KBM-7 (cell line): ENCODE data around the gene NTM.

ENCODE experiments used
- DNase-seq: peaks from one replicate; pipeline ENCODE4 v3.0.0-alpha.2; 2015
- in situ Hi-C: fragments of 300-500 bp; cut with MboI; formaldehyde crosslinking; loops from 2 replicates; pipeline ENCODE4 v1.14.3; 2020; ENCODE audit warnings: low sequenced_read_pairs, low pct_unique_long_range_greater_than_20kb, mixed read lengths

The NTM gene

DNA sequence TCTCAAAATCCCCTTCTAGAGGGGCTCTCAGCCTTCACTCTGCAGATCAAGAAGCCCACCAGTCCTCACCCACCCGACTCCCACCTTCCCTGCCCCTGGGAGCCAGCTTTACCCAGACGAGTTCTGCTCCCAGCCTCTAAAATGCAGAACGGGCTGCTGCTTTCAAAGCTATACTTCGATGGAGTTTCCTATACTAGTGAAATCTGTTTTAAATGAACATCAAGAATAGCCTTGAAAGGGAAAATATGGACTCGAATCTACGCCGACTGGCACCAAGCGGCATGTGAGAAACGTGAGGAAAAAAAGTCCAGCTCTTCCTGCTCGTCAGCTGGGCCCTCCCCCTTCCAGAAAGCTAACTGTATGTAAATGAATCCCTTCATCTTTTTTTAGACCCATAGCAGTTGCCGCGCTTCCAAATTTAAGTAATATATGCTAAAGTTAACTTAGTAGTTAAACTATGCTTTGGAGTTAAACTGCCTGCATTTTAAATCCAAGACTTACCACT is 211.7 kb downstream of the NTM start:
- DNase-seq: no peak
- in situ Hi-C loops: no loop called here

DNA sequence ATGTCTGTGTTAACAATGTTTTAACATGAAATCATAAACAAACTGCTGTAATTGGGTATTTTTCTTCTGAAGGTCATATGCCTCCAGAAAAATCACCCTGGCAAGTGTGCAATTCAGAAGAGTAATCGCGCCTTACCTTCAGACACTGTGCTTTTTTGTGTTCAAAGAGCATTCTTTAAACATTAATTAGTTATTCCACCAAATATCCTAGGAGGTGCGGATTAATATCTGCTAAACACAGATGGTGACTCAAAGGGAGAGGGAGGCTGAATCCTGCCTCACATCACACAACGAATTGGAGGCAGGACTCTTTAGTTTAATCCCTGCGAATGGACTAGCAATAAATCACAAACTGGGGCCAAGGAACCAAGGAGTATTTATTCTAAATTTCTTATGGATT is 213.0 kb downstream of the NTM start:
- no peak for DNase-seq
- in situ Hi-C loops: no loop called here

DNA sequence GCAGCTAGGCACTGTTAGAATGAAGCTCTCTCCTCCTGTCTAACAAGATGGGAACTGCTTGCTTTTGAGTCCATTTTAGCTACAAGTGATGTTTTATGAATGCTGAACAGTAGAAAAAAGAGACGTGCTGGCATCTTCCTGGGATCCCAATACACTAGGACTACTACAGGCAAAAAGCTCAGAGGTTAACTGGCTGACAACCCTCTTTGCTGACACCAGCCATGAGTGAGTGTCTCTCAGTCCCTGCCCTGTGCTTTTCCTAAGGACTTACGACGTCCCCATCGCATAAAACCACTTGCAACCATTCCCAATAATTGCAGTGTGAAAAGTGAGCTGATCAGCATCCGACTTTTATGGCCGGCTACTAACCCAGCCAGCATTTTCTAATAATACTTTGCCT is 213.5 kb downstream of the NTM start:
- no peak for DNase-seq
- in situ Hi-C loops: no loop called here

- peak; percentile 11 for DNase-seq
- in situ Hi-C loops: no loop called here
Observed at GRCh38 chr11:131584785-131585592, 214.6 kb downstream of the NTM start.

DNA sequence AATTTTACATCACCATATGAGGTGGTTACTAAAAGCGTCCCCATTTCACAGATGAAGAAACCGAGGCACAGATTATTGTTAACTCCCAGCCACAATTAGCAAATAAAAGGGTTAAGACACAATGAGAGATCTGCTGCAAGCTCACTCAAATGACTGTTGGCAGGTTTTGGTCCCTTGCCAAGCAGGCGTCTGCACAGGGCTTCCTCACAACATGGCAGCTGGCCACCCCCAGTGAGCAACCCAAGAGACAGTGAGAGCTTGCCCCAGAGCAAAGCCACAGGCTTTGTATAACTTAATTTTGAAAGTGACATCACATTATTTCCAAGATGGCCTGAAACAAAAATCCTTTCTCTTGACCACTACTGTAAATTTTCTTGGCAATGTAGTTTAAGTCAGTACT is 217.6 kb downstream of the NTM start:
- in situ Hi-C loops: no loop called here
- no peak for DNase-seq

GRCh38 chr11:131591051-131591461 is 220.6 kb downstream of the NTM start:
- no peak for DNase-seq

GRCh38 chr11:131592152-131592551 is 221.7 kb downstream of the NTM start:
- in situ Hi-C loops: no loop called here
- no peak for DNase-seq

More at GRCh38 chr11:131591051-131591461, 220.6 kb downstream of the NTM start:
- in situ Hi-C loops: no loop called here

- no peak for DNase-seq
- in situ Hi-C loops: no loop called here
Observed at GRCh38 chr11:131592734-131593133, 222.3 kb downstream of the NTM start.

DNA sequence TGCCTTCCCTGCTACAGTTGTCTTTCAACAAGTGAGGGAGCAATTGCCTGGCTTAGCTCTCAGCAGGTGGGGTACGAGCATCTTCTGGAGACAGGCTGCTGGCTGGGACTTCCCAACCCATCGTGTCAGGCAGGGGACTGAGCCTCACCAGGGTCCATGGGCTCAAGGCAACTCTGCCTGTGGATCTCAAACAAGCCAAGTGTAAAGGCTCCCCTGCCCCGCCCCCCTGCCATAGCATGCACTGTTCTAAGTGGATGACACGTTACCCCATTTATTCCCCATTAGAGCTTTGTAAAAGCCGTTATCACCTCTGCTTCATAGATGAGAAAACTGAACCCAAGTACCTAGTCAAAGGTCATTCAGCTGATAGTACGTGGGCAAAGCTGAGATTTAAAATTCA is 222.9 kb downstream of the NTM start:
- in situ Hi-C loops: no loop called here
- no peak for DNase-seq

GRCh38 chr11:131595797-131596196 is 225.4 kb downstream of the NTM start:
- DNase-seq: no peak
- in situ Hi-C loops: no loop called here

DNA sequence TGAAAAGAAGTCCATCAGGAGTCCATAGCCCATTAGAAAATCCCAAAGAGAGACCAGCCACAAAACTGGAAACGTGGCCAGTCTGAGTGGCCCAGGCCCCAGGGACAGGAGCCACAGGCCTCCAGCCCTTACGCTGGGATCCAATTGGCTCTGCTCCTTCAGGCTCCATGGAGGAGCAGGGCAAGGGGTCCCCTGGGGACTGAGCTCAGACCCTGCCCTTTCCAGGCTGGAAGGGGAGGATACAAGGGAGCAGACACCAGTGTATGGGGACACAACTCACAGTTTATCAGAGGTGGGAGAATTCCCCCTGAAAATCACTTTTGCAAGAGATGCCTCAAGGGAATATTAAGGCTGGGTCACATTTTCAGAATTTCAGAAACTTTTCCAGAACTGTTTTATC is 227.5 kb downstream of the NTM start:
- DNase-seq: no peak
- in situ Hi-C loops: no loop called here

- in situ Hi-C loops: no loop called here
- DNase-seq: no peak
Observed at GRCh38 chr11:131598305-131598704, 227.9 kb downstream of the NTM start.

DNA sequence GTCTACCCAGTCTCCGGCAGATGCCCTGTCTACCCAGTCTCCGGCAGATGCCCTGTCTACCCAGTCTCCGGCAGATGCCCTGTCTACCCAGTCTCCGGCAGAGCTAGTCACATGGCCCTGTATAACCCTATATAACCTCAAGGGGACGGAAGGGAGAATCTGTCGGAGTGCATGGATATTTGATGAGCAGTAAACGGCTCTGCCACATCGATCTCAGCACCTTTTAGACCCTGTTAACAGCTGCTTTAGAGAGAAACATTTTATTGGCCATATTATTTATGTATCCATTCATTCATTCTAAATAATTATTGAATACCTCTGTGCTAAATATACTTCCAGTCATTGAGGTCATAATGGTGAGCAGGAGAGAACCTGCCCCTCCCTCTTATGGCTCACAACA is 228.9 kb downstream of the NTM start:
- in situ Hi-C loops: no loop called here
- no peak for DNase-seq

GRCh38 chr11:131600628-131601027 is 230.2 kb downstream of the NTM start:
- in situ Hi-C loops: no loop called here
- DNase-seq: no peak

DNA sequence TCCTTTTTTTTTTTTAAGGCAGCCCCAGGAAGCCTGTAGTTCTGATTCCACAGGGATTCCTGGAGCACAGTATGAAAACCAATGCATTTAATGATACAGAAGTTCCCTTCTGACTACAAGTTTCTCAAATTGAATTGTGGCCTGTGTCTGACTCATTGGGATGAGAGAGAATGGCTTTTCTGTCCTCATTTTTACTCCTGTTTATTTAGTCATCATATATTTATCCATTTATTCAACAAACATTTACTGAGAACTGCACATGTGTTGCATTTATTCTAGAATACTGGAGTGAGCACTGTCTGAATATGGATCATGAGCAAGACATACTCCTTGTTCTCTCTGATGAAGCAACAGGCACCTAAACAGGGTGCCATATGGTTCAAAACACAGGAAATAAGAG is 231.2 kb downstream of the NTM start:
- in situ Hi-C loops: no loop called here
- DNase-seq: no peak

DNA sequence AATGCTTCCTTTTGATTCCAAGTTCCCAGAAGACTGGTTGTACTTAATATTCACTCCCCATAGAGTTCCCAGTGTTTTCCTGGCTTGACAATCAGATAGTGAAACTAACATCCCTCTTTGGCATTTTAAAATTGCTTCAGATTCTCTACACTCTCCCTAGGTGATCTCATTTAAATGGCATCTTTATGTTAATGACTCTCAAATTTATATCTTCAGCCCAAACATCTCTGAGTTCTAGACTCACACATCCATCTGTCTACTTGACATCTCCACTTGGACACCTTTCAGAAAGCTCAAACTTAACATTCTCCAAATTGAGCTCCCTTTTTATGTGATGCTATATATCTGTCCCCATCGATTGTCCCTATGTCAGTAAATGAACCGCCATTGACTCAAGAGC is 232.0 kb downstream of the NTM start:
- in situ Hi-C loops: no loop called here

GRCh38 chr11:131606811-131607335 is 236.5 kb downstream of the NTM start:
- no peak for DNase-seq
- in situ Hi-C loops: no loop called here

More for the DNA sequence above, 232.0 kb downstream of the NTM start:
- no peak for DNase-seq

DNA sequence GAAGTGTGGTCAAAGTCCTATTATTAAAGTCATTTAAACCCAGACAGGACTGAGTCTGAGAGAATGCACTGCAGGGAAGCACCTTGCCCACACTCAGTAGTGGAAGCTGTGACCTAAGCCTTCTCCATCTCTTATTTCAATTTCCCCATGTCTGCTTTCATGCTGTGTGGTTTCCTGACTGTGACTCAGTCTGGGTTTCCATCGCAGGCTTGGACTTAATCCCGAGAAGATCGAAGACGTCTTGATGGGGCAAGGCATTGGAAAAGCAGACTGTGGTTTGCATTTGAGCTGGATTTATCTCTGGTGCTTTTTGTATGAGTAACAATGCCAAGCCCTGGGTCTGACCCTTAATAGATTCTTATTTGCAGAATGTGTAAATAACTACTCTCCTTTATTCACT is 238.9 kb downstream of the NTM start:
- no peak for DNase-seq
- in situ Hi-C loops: no loop called here

DNA sequence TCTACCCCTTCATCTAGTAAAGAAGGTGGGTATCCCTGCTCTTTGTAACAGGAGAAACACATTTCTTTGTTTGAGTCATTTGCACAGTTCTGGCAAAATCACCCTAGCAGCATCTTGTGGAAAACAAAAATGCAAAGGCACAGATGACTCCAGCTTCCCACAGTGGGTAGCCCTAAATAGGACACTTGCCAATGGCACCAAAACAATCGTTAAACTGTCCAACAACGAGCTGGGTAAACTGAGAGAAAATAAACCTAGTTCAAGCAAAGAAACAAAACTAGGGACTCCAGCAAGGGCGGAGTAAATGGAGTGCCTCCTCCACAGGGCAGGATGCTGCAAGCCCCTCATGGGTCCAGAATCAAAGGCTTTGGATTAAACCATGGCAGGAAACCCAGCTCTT is 239.5 kb downstream of the NTM start:
- no peak for DNase-seq
- in situ Hi-C loops: no loop called here

GRCh38 chr11:131611322-131611721 is 240.9 kb downstream of the NTM start:
- in situ Hi-C loops: no loop called here
- no peak for DNase-seq

DNA sequence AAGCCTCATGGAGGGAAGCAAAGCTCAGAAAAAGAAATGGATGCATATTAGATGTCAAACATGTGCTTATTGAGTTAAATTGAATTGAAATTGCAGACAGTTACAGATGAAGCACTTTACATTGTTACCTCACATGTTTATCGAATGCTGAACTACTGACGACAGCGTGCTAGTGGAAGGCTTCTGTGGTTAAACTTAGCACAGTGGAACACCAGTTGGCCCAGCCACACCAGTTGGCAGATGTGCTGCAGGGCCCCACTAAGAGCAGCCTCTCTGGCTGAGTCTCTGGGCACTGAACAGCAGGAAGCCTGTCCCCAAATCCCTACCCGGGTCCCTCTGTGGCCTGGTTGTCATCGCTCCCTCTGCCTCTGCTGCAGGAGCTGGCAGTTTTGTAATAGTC is 242.1 kb downstream of the NTM start:
- in situ Hi-C loops: no loop called here
- DNase-seq: no peak
